HG03457 (cell line): ENCODE results near the gene ABTB1.

Source experiments
- ATAC-seq: cut with Tn5 transposase; IDR thresholded peaks from one replicate; pipeline ENCODE4 v1.9.1; 2021; ENCODE audit warnings: moderate number of reproducible peaks; ENCODE audit not compliant: unreplicated experiment

Gene ABTB1

GRCh38 chr3:127686512-127686894 is 13.8 kb downstream of the ABTB1 start:
- ATAC-seq = no peak

GRCh38 chr3:127687228-127687737 is 14.5 kb downstream of the ABTB1 start:
- ATAC-seq = no peak

GRCh38 chr3:127688022-127688415 is 15.3 kb downstream of the ABTB1 start:
- ATAC-seq = no peak

DNA sequence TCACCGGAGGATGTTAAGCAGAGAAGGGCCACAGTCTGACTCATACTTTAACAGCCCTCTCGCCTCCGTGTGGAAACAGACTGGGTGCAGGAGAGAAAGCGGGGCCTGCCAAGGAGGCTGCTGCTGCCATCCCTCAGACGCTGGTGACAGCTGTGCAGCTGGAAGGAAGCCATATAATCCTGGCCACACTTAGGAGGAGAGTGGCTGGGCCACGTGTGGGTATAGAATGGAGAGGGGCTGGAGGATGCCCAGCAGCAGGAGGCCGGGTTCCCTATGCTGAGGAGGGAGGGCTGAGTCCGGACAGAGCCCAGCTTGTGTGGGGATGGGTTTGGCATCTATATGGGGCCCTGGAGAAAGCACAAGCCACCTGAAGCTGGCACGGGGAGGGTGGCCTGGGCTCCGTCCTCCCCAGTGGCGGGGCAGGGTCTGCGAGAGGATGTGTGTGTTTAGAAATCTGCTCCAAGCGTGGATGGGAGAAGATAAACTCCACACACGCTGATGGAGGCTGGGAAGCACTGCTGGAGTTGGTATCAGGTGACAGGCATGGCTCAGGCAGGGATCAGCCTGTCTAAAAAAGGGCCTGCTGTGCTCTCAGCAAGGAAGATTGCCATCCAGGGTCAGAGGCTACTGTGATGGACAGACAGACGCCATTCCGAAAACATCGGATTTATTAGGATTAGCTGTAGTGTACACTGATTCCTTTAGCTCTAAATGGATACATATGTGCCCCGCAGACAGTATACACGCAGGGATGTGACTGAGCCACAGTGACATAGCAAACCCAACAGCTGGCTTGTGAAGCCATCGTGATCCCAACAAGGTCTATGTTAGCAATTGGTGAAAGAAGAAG is 15.9 kb downstream of the ABTB1 start:
- ATAC-seq = no peak

DNA sequence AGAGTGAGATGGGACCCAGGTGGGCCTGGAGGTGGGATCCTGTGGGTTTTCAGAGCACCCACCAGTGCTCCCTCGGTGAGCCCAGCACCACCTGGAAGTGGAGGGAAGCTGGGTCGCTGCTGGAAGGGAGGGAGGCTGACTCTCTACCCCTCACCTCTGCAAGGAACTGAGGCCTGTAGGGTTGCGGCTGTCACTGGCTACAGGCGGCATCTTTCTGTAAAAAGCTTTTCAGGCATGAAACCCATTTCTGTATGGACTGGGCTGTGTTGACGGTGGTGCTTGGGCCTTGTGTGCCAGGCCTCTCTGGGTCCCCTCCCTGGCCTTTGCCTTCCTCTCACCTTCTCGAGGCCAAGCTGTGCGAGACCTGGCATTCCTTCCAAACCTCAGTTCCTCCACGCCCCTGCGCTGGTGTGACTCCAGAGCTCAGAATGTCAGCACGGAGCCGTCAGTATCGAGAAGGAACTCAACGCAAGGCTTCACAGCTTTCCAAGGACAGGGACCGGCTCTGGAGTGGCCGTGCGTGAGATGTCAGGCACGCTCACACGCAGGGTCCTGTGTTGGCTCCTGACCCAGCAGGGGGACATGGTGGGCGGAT is 16.6 kb downstream of the ABTB1 start:
- ATAC-seq = no peak

DNA sequence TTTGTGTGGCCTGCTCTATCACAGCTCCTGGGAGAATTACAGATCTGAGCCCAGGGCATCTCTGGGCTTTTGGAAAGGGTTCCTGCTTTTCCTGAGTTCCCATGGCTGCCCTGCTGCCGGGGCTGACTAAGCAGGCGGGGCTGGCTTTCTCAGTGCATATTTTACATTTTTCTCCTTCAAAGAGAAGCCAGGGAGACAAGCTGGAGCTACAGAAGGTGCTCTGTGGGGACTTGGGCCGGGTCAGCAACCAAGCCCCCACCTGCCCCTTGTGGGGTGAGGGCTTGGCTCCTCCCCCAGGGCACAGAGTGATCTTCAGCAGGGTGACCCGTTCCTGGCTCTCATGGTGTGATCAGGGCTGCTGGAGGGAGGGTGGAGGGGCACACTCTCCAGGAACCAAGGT is 17.4 kb downstream of the ABTB1 start:
- ATAC-seq = no peak

DNA sequence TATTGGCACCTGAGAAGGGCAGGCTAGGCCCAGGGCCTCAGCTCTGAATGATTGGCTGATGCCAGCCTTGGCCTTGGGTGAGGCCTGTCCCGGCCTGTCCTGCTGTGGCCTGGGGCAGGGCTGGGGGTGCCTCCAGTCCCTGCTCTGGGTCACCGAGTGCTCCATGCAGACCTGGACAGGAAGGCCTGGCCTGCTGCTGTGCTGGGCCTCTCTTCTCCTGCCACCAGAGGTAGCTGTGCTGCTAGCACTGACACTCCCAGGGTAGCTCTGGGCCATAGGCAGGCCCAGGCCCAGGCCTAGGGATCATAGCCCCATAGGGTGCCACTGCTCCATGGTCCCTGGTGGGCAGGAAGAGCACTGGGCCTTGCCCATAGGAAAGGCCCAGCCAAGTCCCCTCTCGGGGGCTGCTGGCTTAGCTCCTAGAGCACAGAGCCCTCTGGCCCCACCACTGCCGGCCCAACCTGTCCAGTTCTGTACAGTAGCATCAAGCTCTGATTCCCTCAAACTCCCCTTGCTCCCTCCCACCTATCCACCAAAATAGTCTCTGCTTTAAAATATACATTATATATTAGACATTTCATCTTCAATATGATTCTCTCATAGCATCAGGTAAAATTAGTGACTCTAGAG is 18.2 kb downstream of the ABTB1 start:
- no peak for ATAC-seq

GRCh38 chr3:127691489-127691888 is 18.7 kb downstream of the ABTB1 start:
- ATAC-seq = no peak

- no peak for ATAC-seq
These were observed 19.2 kb downstream of the ABTB1 start for GRCh38 chr3:127691974-127692373.

- ATAC-seq = no peak
These were observed 20.0 kb downstream of the ABTB1 start for GRCh38 chr3:127692501-127693335.

- ATAC-seq = no peak
These were observed 20.6 kb downstream of the ABTB1 start for GRCh38 chr3:127693336-127693843.

- no peak for ATAC-seq
These were observed 21.9 kb downstream of the ABTB1 start for GRCh38 chr3:127694467-127695215.

DNA sequence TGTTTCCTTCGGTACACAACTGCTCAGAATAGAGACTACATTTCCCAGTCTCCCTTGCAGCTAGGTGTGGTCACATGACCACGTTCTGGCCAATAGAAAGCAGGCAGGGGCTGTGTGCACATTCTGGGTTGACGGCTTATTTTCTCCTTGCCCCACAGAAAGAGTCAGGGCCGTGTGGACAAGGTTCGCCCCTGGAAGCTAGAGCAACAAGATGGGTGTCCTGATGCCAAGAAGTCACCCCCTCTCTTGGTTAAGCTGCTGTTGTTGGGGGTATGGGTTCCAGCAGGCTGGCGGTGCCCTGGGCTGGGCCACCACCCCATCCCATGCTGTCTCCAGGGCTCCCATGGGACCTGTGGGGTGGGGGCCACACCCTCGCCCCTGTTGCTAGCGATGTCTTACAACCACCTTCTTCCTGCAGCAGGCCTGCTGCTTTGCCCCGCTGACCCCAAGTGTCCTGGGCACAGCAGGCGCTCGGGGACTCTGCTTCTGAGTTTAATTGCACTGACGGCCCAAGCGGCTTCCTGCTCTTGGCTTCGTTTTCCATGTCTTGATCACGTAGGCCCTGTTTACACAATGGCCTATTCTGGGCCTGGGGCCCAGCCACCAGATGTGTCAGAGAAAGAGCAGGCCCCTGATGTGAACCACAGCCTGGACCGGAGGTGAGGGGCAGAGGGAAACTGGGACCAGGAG is 24.9 kb downstream of the ABTB1 start:
- ATAC-seq = no peak

DNA sequence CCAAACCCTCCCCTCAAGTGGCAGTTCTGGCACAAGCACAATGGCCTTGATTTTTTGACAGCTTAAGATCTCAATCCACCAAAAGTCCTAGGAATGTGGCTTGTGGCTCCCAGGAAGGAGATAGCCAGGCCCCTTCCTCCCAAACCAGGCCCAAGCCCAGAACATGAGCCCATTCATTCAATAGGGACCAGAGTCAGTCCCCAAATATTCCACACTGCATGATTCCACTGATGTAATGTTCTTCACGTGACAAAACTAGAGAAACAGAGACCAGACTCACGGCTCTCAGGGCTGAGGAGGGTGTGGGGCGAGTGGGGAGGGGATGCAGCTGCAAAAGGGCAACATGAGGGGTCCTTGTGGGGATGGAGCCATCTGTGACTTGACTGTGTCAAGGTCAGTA is 25.5 kb downstream of the ABTB1 start:
- ATAC-seq = no peak

DNA sequence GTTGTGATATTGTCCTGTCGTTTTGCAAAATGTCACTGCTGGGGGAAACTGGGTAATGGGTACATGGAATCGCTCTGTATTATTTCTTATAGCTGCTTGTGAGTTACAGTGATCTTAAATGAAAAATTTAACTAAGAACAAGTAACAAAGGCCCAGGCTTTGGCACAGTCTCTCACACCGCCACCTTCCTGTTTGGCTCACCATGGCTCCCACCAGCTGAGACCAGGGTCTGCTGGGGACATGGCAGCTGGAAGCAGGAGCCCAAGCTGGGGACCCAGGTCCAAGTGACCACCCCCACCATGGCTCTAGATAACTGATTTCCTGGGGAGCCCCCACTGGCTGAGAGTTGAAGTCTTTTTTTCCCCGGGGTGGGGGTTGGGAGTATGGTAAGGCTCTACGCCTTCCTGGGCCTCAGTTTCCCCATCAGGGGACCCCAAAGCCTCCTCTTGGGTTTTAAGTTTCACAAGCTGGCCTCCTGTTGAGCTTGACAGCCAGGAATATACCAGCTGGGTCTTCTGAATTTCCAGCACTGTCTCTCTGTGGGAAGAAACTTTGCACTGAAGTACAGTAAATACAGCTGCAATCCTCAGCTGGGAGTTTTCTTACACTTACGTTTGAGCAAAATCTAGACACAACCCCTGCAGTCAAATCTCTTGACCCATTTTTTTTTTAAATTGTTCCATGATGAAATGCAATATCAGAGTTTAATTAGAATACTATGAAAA is 26.1 kb downstream of the ABTB1 start:
- ATAC-seq = no peak

DNA sequence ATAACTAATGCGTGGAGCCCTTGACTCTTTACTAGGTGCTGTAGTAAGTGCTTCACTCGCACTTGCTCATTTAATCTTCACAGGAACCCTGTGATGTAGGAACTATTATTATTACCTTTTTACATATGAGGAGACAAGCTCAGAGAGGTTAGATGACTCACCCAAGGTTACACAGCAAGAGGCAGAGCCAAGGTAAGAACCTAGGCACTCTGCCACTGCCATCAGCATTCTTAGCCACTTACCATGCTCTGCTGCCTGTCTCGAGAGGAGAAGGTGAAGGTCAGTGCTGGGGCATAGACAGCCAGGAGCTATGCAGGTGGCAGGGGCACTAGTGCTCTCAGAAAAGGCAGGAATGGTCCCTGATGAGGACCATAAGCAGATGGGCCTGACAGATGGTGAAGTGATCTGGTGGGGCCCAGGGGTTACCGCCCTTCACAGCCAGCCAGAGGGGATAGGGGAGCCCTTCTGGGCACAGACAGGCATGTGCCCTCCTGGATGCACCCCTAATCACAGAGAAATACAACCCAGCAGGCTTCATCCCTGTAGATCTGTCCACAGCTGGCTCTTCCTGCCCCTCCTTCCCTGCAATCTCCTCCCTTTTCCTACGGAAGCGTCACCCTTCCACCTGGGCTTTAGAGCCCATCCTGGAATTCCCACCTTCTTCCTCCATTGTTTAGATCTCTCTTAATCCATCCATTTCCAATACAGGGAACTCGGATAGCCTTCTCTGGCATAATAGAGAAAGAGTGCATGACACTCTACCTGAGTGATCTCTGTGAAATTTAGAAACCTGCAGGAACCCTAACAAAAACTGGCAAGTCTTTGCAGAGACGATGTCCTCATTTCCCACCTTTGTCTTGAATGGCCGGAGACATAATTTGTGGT is 26.9 kb downstream of the ABTB1 start:
- no peak for ATAC-seq

- ATAC-seq = no peak
These were observed 27.7 kb downstream of the ABTB1 start for GRCh38 chr3:127700406-127700805.
